SW 1271 (cell line): ENCODE measurements around the gene RING1.
A peak's percentile ranks its signal among the peaks of the same experiment; 100 is the strongest.

Source experiments
- DNase-seq, 2 experiments: peaks; one replicate each; lab custom pipeline; 2025; lab: John Stamatoyannopoulos, UW

The RING1 gene

GRCh38 chr6:33247977-33248642 lies 39.8 kb downstream of the RING1 start:
- DNase-seq, result peak; percentile 49 to 79

- DNase-seq, result peak in 1 of 2 experiments; percentile 65
Observed at GRCh38 chr6:33248643-33248931, 40.3 kb downstream of the RING1 start.

- peak; percentile 98 to 99 for DNase-seq
Observed at GRCh38 chr6:33248932-33249731, 40.8 kb downstream of the RING1 start.

GRCh38 chr6:33249732-33250630 lies 41.7 kb downstream of the RING1 start:
- no peak for DNase-seq

- no peak for DNase-seq
Observed at GRCh38 chr6:33250731-33251130, 42.4 kb downstream of the RING1 start.

- DNase-seq, result no peak
Observed at GRCh38 chr6:33251395-33252012, 43.2 kb downstream of the RING1 start.

GRCh38 chr6:33252759-33253158 lies 44.5 kb downstream of the RING1 start:
- DNase-seq, result no peak

GRCh38 chr6:33254591-33254990 lies 46.3 kb downstream of the RING1 start:
- no peak for DNase-seq

GRCh38 chr6:33259032-33259431 lies 50.7 kb downstream of the RING1 start:
- DNase-seq, result no peak
